ENCODE results near the gene PSAPL1. TPM values are rescaled to one million over a fixed set of nuclear protein-coding genes. Genes with fewer than 3 reads are reported as not detected.

Gene PSAPL1
- total RNA-seq, 1 experiment from 2014 or later, result not detected

DNA sequence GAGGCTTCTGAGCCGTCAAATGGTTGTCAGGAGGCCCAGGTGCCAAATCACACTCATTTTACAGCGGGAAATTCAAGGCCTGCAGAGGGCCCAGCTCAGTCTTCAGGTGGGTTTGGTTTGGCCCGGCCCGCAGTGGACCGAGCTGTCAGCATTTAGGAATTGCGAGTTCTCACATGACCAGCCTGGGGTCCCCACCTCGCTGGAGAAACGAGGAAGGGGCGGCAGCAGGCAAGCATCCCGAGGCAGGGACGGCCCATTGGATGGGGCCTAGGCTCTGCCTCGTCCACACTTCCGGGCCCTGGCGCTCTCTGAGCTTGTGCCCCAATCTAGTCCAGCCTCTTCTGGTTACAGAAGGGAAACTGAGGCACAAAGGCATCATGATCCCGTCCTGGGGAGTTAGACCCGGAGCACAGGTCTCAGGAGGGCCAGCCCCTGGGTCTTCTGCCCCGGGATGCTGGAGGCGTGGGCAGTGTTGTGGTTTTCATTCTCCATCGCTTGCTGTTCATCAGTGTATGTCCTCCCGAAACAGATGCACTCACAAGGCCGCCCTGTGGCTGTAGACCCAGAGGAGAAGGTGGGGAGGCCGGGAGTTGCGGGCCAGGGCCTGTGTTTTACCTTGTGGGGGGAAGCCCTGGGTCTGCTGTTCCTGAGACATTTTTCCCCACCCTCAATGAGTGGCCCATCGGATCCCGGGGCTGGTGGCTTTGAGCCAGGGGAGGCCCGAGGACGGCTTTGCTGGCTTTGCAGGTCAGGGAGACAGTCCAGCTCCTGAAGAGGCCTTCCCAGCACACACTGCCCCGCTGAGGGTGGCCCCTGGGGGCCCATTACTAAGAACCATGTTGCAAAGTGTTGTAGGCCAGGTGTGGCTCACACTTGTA, 8.9 kb downstream of the PSAPL1 start (continued):
- TF ChIP-seq, protein P1, sequence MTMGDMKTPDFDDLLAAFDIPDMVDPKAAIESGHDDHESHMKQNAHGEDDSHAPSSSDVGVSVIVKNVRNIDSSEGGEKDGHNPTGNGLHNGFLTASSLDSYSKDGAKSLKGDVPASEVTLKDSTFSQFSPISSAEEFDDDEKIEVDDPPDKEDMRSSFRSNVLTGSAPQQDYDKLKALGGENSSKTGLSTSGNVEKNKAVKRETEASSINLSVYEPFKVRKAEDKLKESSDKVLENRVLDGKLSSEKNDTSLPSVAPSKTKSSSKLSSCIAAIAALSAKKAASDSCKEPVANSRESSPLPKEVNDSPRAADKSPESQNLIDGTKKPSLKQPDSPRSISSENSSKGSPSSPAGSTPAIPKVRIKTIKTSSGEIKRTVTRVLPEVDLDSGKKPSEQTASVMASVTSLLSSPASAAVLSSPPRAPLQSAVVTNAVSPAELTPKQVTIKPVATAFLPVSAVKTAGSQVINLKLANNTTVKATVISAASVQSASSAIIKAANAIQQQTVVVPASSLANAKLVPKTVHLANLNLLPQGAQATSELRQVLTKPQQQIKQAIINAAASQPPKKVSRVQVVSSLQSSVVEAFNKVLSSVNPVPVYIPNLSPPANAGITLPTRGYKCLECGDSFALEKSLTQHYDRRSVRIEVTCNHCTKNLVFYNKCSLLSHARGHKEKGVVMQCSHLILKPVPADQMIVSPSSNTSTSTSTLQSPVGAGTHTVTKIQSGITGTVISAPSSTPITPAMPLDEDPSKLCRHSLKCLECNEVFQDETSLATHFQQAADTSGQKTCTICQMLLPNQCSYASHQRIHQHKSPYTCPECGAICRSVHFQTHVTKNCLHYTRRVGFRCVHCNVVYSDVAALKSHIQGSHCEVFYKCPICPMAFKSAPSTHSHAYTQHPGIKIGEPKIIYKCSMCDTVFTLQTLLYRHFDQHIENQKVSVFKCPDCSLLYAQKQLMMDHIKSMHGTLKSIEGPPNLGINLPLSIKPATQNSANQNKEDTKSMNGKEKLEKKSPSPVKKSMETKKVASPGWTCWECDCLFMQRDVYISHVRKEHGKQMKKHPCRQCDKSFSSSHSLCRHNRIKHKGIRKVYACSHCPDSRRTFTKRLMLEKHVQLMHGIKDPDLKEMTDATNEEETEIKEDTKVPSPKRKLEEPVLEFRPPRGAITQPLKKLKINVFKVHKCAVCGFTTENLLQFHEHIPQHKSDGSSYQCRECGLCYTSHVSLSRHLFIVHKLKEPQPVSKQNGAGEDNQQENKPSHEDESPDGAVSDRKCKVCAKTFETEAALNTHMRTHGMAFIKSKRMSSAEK (CRISPR knock-in tag; IDR thresholded peaks at IDR 0.05; ENCODE audit: borderline replicate concordance), result no peak
- TF ChIP-seq, protein P2, sequence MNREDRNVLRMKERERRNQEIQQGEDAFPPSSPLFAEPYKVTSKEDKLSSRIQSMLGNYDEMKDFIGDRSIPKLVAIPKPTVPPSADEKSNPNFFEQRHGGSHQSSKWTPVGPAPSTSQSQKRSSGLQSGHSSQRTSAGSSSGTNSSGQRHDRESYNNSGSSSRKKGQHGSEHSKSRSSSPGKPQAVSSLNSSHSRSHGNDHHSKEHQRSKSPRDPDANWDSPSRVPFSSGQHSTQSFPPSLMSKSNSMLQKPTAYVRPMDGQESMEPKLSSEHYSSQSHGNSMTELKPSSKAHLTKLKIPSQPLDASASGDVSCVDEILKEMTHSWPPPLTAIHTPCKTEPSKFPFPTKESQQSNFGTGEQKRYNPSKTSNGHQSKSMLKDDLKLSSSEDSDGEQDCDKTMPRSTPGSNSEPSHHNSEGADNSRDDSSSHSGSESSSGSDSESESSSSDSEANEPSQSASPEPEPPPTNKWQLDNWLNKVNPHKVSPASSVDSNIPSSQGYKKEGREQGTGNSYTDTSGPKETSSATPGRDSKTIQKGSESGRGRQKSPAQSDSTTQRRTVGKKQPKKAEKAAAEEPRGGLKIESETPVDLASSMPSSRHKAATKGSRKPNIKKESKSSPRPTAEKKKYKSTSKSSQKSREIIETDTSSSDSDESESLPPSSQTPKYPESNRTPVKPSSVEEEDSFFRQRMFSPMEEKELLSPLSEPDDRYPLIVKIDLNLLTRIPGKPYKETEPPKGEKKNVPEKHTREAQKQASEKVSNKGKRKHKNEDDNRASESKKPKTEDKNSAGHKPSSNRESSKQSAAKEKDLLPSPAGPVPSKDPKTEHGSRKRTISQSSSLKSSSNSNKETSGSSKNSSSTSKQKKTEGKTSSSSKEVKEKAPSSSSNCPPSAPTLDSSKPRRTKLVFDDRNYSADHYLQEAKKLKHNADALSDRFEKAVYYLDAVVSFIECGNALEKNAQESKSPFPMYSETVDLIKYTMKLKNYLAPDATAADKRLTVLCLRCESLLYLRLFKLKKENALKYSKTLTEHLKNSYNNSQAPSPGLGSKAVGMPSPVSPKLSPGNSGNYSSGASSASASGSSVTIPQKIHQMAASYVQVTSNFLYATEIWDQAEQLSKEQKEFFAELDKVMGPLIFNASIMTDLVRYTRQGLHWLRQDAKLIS (CRISPR knock-in tag; IDR thresholded peaks at IDR 0.05; ENCODE audit: borderline replicate concordance), result no peak
- TF ChIP-seq, protein P3, sequence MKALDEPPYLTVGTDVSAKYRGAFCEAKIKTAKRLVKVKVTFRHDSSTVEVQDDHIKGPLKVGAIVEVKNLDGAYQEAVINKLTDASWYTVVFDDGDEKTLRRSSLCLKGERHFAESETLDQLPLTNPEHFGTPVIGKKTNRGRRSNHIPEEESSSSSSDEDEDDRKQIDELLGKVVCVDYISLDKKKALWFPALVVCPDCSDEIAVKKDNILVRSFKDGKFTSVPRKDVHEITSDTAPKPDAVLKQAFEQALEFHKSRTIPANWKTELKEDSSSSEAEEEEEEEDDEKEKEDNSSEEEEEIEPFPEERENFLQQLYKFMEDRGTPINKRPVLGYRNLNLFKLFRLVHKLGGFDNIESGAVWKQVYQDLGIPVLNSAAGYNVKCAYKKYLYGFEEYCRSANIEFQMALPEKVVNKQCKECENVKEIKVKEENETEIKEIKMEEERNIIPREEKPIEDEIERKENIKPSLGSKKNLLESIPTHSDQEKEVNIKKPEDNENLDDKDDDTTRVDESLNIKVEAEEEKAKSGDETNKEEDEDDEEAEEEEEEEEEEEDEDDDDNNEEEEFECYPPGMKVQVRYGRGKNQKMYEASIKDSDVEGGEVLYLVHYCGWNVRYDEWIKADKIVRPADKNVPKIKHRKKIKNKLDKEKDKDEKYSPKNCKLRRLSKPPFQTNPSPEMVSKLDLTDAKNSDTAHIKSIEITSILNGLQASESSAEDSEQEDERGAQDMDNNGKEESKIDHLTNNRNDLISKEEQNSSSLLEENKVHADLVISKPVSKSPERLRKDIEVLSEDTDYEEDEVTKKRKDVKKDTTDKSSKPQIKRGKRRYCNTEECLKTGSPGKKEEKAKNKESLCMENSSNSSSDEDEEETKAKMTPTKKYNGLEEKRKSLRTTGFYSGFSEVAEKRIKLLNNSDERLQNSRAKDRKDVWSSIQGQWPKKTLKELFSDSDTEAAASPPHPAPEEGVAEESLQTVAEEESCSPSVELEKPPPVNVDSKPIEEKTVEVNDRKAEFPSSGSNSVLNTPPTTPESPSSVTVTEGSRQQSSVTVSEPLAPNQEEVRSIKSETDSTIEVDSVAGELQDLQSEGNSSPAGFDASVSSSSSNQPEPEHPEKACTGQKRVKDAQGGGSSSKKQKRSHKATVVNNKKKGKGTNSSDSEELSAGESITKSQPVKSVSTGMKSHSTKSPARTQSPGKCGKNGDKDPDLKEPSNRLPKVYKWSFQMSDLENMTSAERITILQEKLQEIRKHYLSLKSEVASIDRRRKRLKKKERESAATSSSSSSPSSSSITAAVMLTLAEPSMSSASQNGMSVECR (CRISPR knock-in tag; IDR thresholded peaks at IDR 0.05; ENCODE audit: borderline replicate concordance), result no peak
- TF ChIP-seq TCF7 (CRISPR knock-in tag; IDR thresholded peaks at IDR 0.05; ENCODE audit: low read depth) (no peak), NFYB (CRISPR knock-in tag; conservative IDR thresholded peaks at IDR 0.05; ENCODE audit: low read depth) (no peak), RELA (CRISPR knock-in tag; IDR thresholded peaks at IDR 0.05; ENCODE audit: borderline replicate concordance) (no peak), ZNF219 (CRISPR knock-in tag; IDR thresholded peaks at IDR 0.05; ENCODE audit: borderline replicate concordance) (no peak), CTCF (IDR thresholded peaks at IDR 0.05) (no peak), ZNF121 (CRISPR knock-in tag; IDR thresholded peaks at IDR 0.05) (no peak)
- TF ChIP-seq, protein P4, sequence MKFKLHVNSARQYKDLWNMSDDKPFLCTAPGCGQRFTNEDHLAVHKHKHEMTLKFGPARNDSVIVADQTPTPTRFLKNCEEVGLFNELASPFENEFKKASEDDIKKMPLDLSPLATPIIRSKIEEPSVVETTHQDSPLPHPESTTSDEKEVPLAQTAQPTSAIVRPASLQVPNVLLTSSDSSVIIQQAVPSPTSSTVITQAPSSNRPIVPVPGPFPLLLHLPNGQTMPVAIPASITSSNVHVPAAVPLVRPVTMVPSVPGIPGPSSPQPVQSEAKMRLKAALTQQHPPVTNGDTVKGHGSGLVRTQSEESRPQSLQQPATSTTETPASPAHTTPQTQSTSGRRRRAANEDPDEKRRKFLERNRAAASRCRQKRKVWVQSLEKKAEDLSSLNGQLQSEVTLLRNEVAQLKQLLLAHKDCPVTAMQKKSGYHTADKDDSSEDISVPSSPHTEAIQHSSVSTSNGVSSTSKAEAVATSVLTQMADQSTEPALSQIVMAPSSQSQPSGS (CRISPR knock-in tag; IDR thresholded peaks at IDR 0.05; ENCODE audit: borderline replicate concordance, low read depth), result no peak
